H1 (cell line): ENCODE data around the gene DGKZ. TPM values are rescaled to one million over a fixed set of nuclear protein-coding genes. Genes with fewer than 3 reads are reported as not detected.

ENCODE experiments used
- CTCF ChIA-PET: fragments of 300-600 bp; sonication (Branson Sonifier 250); formaldehyde crosslinking; loops from one replicate; lab custom pipeline; 2021; ENCODE audit not compliant: partially characterized antibody; lab: Charles Lee
- POLR2A ChIA-PET: fragments of 300-600 bp; sonication (Branson Sonifier 250); formaldehyde crosslinking; loops from one replicate; lab custom pipeline; 2021; ENCODE audit warnings: inconsistent platforms; ENCODE audit not compliant: partially characterized antibody; lab: Charles Lee
- DNase-seq, 2 experiments: peaks; one replicate each; pipeline versions ENCODE4 v3.0.0 to v3.0.0-alpha.2; 2010 to 2022; ENCODE audit warnings: low spot score in 2 of 2, low read depth in 1 of 2, mixed read lengths in 1 of 2
- FAIRE-seq: peaks from 2 replicates; lab custom pipeline; 2011; peaks lifted over from hg19 to GRCh38; lab: Jason Lieb, UNC
- H2AFZ ChIP-seq: 2 replicates; pipeline ENCODE4 v1.8.1; 2012; ENCODE audit warnings: low read length, inconsistent platforms
- H2AK5ac ChIP-seq: 2 replicates; pipeline ENCODE4 v1.6.1; 2013; ENCODE audit warnings: low read depth, low read length
- H2BK120ac ChIP-seq: replicated peaks from 2 replicates; pipeline ENCODE3; 2013; ENCODE audit warnings: low read depth, low read length, inconsistent platforms
- H2BK12ac ChIP-seq: 2 replicates; pipeline ENCODE4 v1.6.1; 2013; ENCODE audit warnings: low read depth, low read length
- H2BK15ac ChIP-seq: 2 replicates; pipeline ENCODE4 v1.6.1; 2013; ENCODE audit warnings: low read length
- H2BK20ac ChIP-seq: 2 replicates; pipeline ENCODE4 v1.6.1; 2013; ENCODE audit warnings: low read length
- H2BK5ac ChIP-seq: 2 replicates; pipeline ENCODE4 v1.6.1; 2013; ENCODE audit warnings: low read depth, low read length
- H3K14ac ChIP-seq: 2 replicates; pipeline ENCODE4 v1.6.1; 2013; ENCODE audit warnings: inconsistent platforms; ENCODE audit not compliant: insufficient read length
- H3K18ac ChIP-seq: 2 replicates; pipeline ENCODE4 v1.6.1; 2013; ENCODE audit warnings: low read length; ENCODE audit errors: extremely low read depth
- H3K23ac ChIP-seq: 2 replicates; pipeline ENCODE4 v1.6.1; 2013; ENCODE audit warnings: inconsistent platforms; ENCODE audit not compliant: insufficient read length
- H3K23me2 ChIP-seq: 2 replicates; pipeline ENCODE4 v1.6.1; 2013; ENCODE audit warnings: low read depth, low read length
- H3K27ac ChIP-seq: 2 replicates; pipeline ENCODE4 v1.6.1; 2011; ENCODE audit warnings: low read depth, low read length, inconsistent platforms
- H3K27me3 ChIP-seq, 4 experiments: replicated peaks in 1 of 4; 1 replicate in 1 of 4; 2 replicates in 3 of 4; pipeline versions ENCODE4 v1.6.1 to v1.8.1; 2011 to 2013; ENCODE audit warnings: low read length in 3 of 4, mild to moderate bottlenecking in 3 of 4, inconsistent platforms in 2 of 4, mixed read lengths in 2 of 4, moderate library complexity in 1 of 4; ENCODE audit not compliant: control insufficient read depth in 3 of 4, insufficient read depth in 3 of 4; ENCODE audit errors: extremely low read depth in 1 of 4
- H3K36me3 ChIP-seq, 4 experiments: 2 replicates each; pipeline versions ENCODE4 v1.6.1 to v1.8.1; 2011 to 2013; ENCODE audit warnings: mild to moderate bottlenecking in 4 of 4, low read length in 3 of 4, moderate library complexity in 2 of 4, control low read depth in 1 of 4, inconsistent platforms in 1 of 4; ENCODE audit not compliant: insufficient read depth in 4 of 4, control insufficient read depth in 2 of 4
- H3K4ac ChIP-seq: replicated peaks from 2 replicates; pipeline ENCODE3; 2013; ENCODE audit warnings: low read length, low read depth, mixed read lengths, inconsistent platforms; ENCODE audit not compliant: insufficient read length
- H3K4me1 ChIP-seq, 4 experiments: replicated peaks in 1 of 4; 1 replicate in 1 of 4; 2 replicates in 3 of 4; pipeline versions ENCODE4 v1.6.1 to v1.8.1; 2011 to 2013; ENCODE audit warnings: low read length in 3 of 4, inconsistent platforms in 2 of 4, mixed read lengths in 1 of 4; ENCODE audit not compliant: insufficient read depth in 4 of 4, control insufficient read depth in 3 of 4
- H3K4me2 ChIP-seq, 2 experiments: 2 replicates each; pipeline versions ENCODE4 v1.6.1 to v1.8.1; 2011 to 2013; ENCODE audit warnings: low read depth in 2 of 2, low read length in 2 of 2, control low read depth in 1 of 2, inconsistent platforms in 1 of 2, mild to moderate bottlenecking in 1 of 2; ENCODE audit not compliant: insufficient read depth in 1 of 2
- H3K4me3 ChIP-seq, 4 experiments: fragments of 200-600, 300-600 bp in 1 of 4; sonication (generic), shearing (Covaris generic), sonication (Bioruptor Twin) in 1 of 4; 2 replicates each; pipeline versions ENCODE4 v1.5.1 to v1.8.1; 2011 to 2016; ENCODE audit warnings: low read length in 4 of 4, low read depth in 3 of 4, control low read depth in 2 of 4, inconsistent platforms in 2 of 4, mild to moderate bottlenecking in 2 of 4, mixed read lengths in 1 of 4, moderate library complexity in 1 of 4; ENCODE audit not compliant: insufficient read depth in 2 of 4; ENCODE audit errors: extremely low read depth in 1 of 4
- H3K56ac ChIP-seq: replicated peaks from 2 replicates; pipeline ENCODE3; 2013; ENCODE audit warnings: low read depth, mild to moderate bottlenecking, mixed read lengths, low read length, inconsistent platforms; ENCODE audit not compliant: insufficient read length
- H3K79me1 ChIP-seq: 2 replicates; pipeline ENCODE4 v1.6.1; 2013; ENCODE audit warnings: low read depth, low read length, control low read depth
- H3K79me2 ChIP-seq, 2 experiments: 2 replicates each; pipeline versions ENCODE4 v1.6.1 to v1.8.1; 2012 to 2013; ENCODE audit warnings: low read length in 2 of 2, mild to moderate bottlenecking in 2 of 2, inconsistent platforms in 1 of 2; ENCODE audit not compliant: insufficient read depth in 2 of 2, control insufficient read depth in 1 of 2
- H3K9ac ChIP-seq, 4 experiments: replicated peaks in 1 of 4; 1 replicate in 1 of 4; 2 replicates in 3 of 4; pipeline versions ENCODE4 v1.6.1 to v1.8.1; 2011 to 2013; ENCODE audit warnings: low read depth in 3 of 4, low read length in 3 of 4, control low read depth in 2 of 4, mild to moderate bottlenecking in 2 of 4, moderate library complexity in 2 of 4, inconsistent platforms in 1 of 4; ENCODE audit errors: extremely low read depth in 1 of 4
- H3K9me3 ChIP-seq, 2 experiments: 2 replicates each; pipeline versions ENCODE4 v1.6.1 to v1.8.1; 2012 to 2013; ENCODE audit warnings: mild to moderate bottlenecking in 2 of 2, moderate library complexity in 2 of 2, control low read depth in 1 of 2, inconsistent platforms in 1 of 2, low read depth in 1 of 2, low read length in 1 of 2, mixed read lengths in 1 of 2; ENCODE audit not compliant: insufficient read depth in 2 of 2
- H4K20me1 ChIP-seq, 2 experiments: replicated peaks in 1 of 2; 2 replicates each; pipeline versions ENCODE3 to v1.8.1; 2011 to 2013; ENCODE audit warnings: inconsistent platforms in 2 of 2, low read length in 2 of 2, mild to moderate bottlenecking in 1 of 2; ENCODE audit not compliant: insufficient read depth in 2 of 2, control insufficient read depth in 1 of 2
- H4K5ac ChIP-seq: 2 replicates; pipeline ENCODE4 v1.6.1; 2013; ENCODE audit warnings: low read length, low read depth, mixed read lengths, inconsistent platforms; ENCODE audit not compliant: insufficient read length
- H4K8ac ChIP-seq: 2 replicates; pipeline ENCODE4 v1.8.0; 2013; ENCODE audit warnings: mild to moderate bottlenecking, moderate library complexity, low read length, inconsistent platforms; ENCODE audit not compliant: insufficient read depth; ENCODE audit errors: extremely low read depth
- H4K91ac ChIP-seq: replicated peaks from 2 replicates; pipeline ENCODE3; 2013; ENCODE audit warnings: low read length, mixed read lengths, inconsistent platforms; ENCODE audit not compliant: insufficient read length
- CHD1 ChIP-seq: IDR thresholded peaks from 2 replicates; pipeline ENCODE4 v1.6.1; 2012; ENCODE audit warnings: low read depth, low read length, improper control_type of control experiment
- EZH2 ChIP-seq: fragments of 200-600 bp; sonication (generic); IDR thresholded peaks from 2 replicates; pipeline ENCODE4 v1.7.1; 2012; ENCODE audit warnings: low read depth, mild to moderate bottlenecking, moderate library complexity, low read length, inconsistent platforms; ENCODE audit not compliant: severe bottlenecking
- POLR2A ChIP-seq, 2 experiments: IDR thresholded peaks; 1 replicate in 1 of 2; 2 replicates in 1 of 2; pipeline ENCODE4 v1.6.1; 2011; ENCODE audit warnings: low read depth in 2 of 2, low read length in 2 of 2, mild to moderate bottlenecking in 2 of 2; ENCODE audit errors: control extremely low read depth in 1 of 2
- POLR2AphosphoS5 ChIP-seq: IDR thresholded peaks from 2 replicates; pipeline ENCODE4 v1.6.1; 2011; ENCODE audit warnings: low read depth, low read length
- POU5F1 ChIP-seq: IDR thresholded peaks from 2 replicates; pipeline ENCODE4 v1.6.1; 2011; ENCODE audit warnings: low read depth, mild to moderate bottlenecking, low read length, moderate library complexity
- RBBP5 ChIP-seq: IDR thresholded peaks from 2 replicates; pipeline ENCODE4 v1.7.1; 2012; ENCODE audit warnings: low read depth, mild to moderate bottlenecking, inconsistent platforms, low read length, moderate library complexity, borderline replicate concordance
- SAP30 ChIP-seq: fragments of 300-600 bp; sonication (generic); IDR thresholded peaks from 2 replicates; pipeline ENCODE4 v1.7.1; 2012; ENCODE audit warnings: low read length, moderate library complexity, mild to moderate bottlenecking, inconsistent platforms; ENCODE audit not compliant: insufficient read depth, insufficient replicate concordance
- WGBS, 2 experiments: shearing (Covaris generic) in 1 of 2; methylation state at CpG; one replicate each; pipeline versions ENCODE4 v1.1.6 to v1.1.7; 2013 to 2015; ENCODE audit warnings: low lambda C conversion rate in 2 of 2, mixed read lengths in 2 of 2, inconsistent platforms in 1 of 2, low coverage in 1 of 2, missing lambda C conversion rate in 1 of 2; ENCODE audit not compliant: insufficient replicate concordance in 2 of 2, insufficient coverage in 1 of 2, insufficient read length in 1 of 2; ENCODE audit errors: extremely low coverage in 1 of 2, missing lambda C conversion rate in 1 of 2; 5-methylcytosine and 5-hydroxymethylcytosine counted together
- polyA plus RNA-seq, 7 experiments: library from polyadenylated mRNA; depleted of rRNA in 3 of 7; stranded (reverse) in 5 of 7; unstranded in 2 of 7; fragments of >200 nt in 5 of 7; fragments of 200-250 nt in 2 of 7; gene quantifications; 1 replicate in 5 of 7; 2 replicates in 1 of 7; 4 replicates in 1 of 7; pipeline versions ENCODE4 v1.2.1 to v1.2.3, GENCODE V29; 2011 to 2013; ENCODE audit warnings: missing spikeins in 2 of 7, mixed read lengths in 2 of 7
- total RNA-seq: library from RNA; stranded (reverse); fragmentation: NEBNext Ultra II Directional; extraction: Animal tissue kit (Norgen Biotek cat#: 25700); gene quantifications from 2 replicates; pipeline ENCODE4 v1.2.1, GENCODE V29; 2021

DGKZ gene
- total and polyA plus RNA-seq, 2 of the 8 experiments (the other 6 are each of a cell fraction or from before 2014, with no cell fraction given), result 84.4 to 184 TPM

GRCh38 chr11:46330563-46331281, 16.5 kb upstream of the DGKZ start:
- no peak overlapping the region for H3K23ac ChIP-seq
- no peaks in the 10 kb centered on the region for H3K79me1 ChIP-seq
- no peaks in the 10 kb centered on the region for H3K36me3 ChIP-seq
- no peaks in the 10 kb centered on the region for H3K79me2 ChIP-seq
- no peak overlapping the region for H3K14ac ChIP-seq
- 34% methylated on average over 11 of the region's 11 CpGs; no CpG with 5 or more reads in 1 of the 2 experiments for WGBS, 2 experiments
- H3K18ac ChIP-seq, result peak overlapping the region; percentile 33; the same call in 1 of the 2 replicates
- no peak overlapping the region for H2BK15ac ChIP-seq
- H3K4ac ChIP-seq, result no peak overlapping the region
- peaks cover 8% of the 10 kb centered on the region; the same call in 1 of the 2 replicates for H3K23me2 ChIP-seq
- DNase-seq (peak in 1 of 2 experiments; percentile 56), FAIRE-seq (peak; percentile 77)
- peaks cover 0 to 30% (median 18%) of the 10 kb centered on the region in 4 experiments; a peak in 6 of 7 replicates for H3K4me1 ChIP-seq
- no peak overlapping the region for H3K27ac ChIP-seq
- H4K20me1 ChIP-seq, result no peaks in the 10 kb centered on the region
- H2BK20ac ChIP-seq, result peak overlapping the region; percentile 4; the same call in 1 of the 2 replicates
- no peak overlapping the region; the same call in 1 of the 2 replicates for H2BK5ac ChIP-seq
- no peak overlapping the region for H2AFZ ChIP-seq
- H2BK12ac ChIP-seq, result no peak overlapping the region; the same call in 1 of the 2 replicates
- no peak overlapping the region for H3K9ac ChIP-seq
- H3K56ac ChIP-seq, result no peak overlapping the region
- ChIA-PET CTCF (interaction anchor here (0.7 to 42.5 kb wide), 17 partner anchors 16 to 409 kb away, joined by 3 to 1004 read pairs (median 4); partner anchors contain the start of genes DGKZ and MDK), POLR2A (interaction anchor here (0.6 to 3.2 kb wide), 15 partner anchors 8 to 87 kb away, joined by 3 to 15 read pairs (median 4); partner anchors contain the start of gene DGKZ)
- H3K27me3 ChIP-seq, result peaks cover 14 to 44% (median 39%) of the 10 kb centered on the region in 4 experiments
- no peak overlapping the region for H4K8ac ChIP-seq
- H3K4me3 ChIP-seq, result 0 out of 8 replicates have a peak overlapping the region, but pooled peaks of 1 of the 4 experiments have one; percentile 10
- H2AK5ac ChIP-seq, result no peak overlapping the region
- H2BK120ac ChIP-seq, result peak overlapping the region; percentile 9
- no peak overlapping the region for H4K91ac ChIP-seq
- H4K5ac ChIP-seq, result no peak overlapping the region
- peak overlapping the region; percentile 45 to 59 for H3K4me2 ChIP-seq
- no peaks in the 10 kb centered on the region for H3K9me3 ChIP-seq
- TF ChIP-seq POU5F1 (no peak), RBBP5 (no peak), POLR2A (IDR thresholded peaks at IDR 0.05; ENCODE audit: control extremely low read depth in 1 of 2, low read depth in 2 of 2, low read length in 2 of 2) (no peak), EZH2 (no peak), CHD1 (no peak), POLR2AphosphoS5 (no peak), SAP30 (no peak)
